ENCODE data around the gene TTC28. TPM values are rescaled to one million over a fixed set of nuclear protein-coding genes. Genes with fewer than 3 reads are reported as not detected.

TTC28 gene
- total RNA-seq, 4 donors from 2014 or later = 49.8 to 99.7 (median 79.7) TPM

DNA sequence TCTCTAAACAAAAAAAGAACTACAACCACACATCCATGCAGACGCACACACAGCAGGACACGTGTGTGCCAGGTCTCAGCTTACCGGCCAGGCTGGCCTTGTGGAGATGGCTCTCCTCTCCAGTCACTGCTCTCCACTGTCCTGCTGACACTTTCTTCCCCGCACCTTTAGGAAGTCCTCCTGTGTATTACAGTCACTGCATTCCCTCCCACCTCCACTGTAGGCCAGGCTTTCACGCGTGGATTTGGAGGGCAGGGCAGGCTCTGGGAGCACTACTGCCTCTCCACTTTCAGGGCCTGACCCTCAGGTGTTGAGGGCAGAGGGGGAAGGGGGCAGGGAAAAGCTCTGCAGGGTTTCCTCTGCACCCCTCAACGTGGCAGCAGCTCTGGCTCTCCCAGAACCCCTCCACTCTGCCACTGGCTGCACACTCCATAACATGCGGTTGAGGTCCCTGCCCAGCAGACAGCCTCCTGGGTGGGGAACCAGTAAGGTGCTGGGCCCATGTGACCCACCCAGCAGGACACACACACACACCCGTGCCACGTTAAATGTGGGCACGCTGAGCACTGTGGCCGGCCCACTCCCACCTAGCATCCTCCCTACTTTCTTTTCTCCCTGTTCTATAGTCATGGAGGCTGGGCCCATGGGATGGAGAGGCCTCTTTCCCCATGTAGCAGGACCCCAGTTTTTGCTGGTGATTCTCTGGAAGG lies 653.6 kb downstream of the TTC28 start:
- H3K36me3 ChIP-seq = no peaks in the 10 kb centered on the region
- intact Hi-C loops (cut with DNase I) = loop anchor here (10.0 kb wide), 1 partner anchor 569 kb away; no protein-coding TSS in a partner anchor
- DNase-seq = no peak

DNA sequence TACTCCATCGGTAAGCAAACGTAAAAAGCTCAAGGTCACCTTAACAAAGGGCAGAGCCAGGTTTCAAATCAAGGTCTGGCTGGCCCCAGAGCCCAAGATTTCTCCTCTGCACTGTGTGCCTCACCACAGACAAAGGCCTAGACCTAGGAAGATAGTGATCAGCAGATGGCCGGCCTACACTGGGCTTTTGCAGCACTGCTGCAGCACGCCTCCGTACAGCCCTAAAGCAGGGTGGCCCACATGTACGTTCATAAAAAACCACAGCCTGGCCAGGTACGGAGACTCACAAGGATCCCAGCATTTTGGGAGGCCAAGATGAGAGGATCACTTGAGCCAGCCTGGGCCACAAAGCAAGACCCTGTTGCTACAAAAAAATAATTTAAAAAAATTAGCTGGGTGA lies 654.3 kb downstream of the TTC28 start:
- H3K9me3 ChIP-seq = no peaks in the 10 kb centered on the region
- no peak overlapping the region for H3K27ac ChIP-seq
- 94 to 96% methylated on average over 7 of the region's 7 CpGs for WGBS, 2 donors
- no peak for DNase-seq
- no peaks in the 10 kb centered on the region for H3K27me3 ChIP-seq
- no peak overlapping the region for H3K4me3 ChIP-seq (replicated peaks in 1 of 3)
- no peaks in the 10 kb centered on the region for H3K36me3 ChIP-seq
- no peak for TF ChIP-seq POLR2A (IDR thresholded peaks at IDR 0.05)
- TF ChIP-seq, protein P1, sequence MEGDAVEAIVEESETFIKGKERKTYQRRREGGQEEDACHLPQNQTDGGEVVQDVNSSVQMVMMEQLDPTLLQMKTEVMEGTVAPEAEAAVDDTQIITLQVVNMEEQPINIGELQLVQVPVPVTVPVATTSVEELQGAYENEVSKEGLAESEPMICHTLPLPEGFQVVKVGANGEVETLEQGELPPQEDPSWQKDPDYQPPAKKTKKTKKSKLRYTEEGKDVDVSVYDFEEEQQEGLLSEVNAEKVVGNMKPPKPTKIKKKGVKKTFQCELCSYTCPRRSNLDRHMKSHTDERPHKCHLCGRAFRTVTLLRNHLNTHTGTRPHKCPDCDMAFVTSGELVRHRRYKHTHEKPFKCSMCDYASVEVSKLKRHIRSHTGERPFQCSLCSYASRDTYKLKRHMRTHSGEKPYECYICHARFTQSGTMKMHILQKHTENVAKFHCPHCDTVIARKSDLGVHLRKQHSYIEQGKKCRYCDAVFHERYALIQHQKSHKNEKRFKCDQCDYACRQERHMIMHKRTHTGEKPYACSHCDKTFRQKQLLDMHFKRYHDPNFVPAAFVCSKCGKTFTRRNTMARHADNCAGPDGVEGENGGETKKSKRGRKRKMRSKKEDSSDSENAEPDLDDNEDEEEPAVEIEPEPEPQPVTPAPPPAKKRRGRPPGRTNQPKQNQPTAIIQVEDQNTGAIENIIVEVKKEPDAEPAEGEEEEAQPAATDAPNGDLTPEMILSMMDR (IDR thresholded peaks at IDR 0.05) = no peak
- intact Hi-C loops (cut with DNase I) = loop anchor here (10.0 kb wide), 1 partner anchor 569 kb away; no protein-coding TSS in a partner anchor
- peaks cover 31 to 45% of the 10 kb centered on the region in 2 donors for H3K4me1 ChIP-seq

More for the DNA sequence above, 653.6 kb downstream of the TTC28 start:
- Histone ChIP-seq H3K9me3 (no peaks in the 10 kb centered on the region), H3K4me3 (replicated peaks in 1 of 3) (no peak overlapping the region), H3K27ac (no peak overlapping the region), H3K27me3 (no peaks in the 10 kb centered on the region), H3K4me1 (peaks cover 31 to 45% of the 10 kb centered on the region in 2 donors)
- 89 to 94% methylated on average over 12 of the region's 12 CpGs for whole genome bisulfite sequencing, 2 donors
- no peak for TF ChIP-seq POLR2A (IDR thresholded peaks at IDR 0.05)
- TF ChIP-seq, protein P1 (IDR thresholded peaks at IDR 0.05) = no peak

DNA sequence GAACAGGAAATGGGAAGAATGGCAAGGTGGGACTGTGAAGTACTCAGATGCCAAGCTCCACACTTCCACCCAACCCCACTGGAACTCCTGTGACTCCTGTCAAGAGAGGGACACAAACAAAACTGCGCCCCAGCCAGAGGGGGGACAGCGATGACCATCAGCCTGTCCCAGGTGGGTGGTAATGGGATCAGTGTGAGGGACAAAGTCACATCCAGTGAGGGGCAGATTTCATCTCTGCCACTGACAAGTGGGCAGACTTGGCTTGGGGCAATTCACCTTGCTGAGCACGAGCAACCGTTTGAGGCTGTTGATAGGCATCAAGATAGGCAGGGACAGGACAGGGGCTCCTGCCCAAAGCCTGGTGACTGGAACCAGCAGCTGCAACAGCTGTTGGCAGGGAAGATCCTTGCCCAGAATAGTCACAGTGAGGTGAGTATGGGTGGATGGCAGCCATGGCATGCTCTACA lies 655.2 kb downstream of the TTC28 start:
- Histone ChIP-seq H3K27me3 (no peaks in the 10 kb centered on the region), H3K36me3 (no peaks in the 10 kb centered on the region), H3K9me3 (no peaks in the 10 kb centered on the region), H3K4me1 (peaks cover 27 to 45% of the 10 kb centered on the region in 2 donors), H3K4me3 (replicated peaks in 1 of 3) (no peak overlapping the region), H3K27ac (no peak overlapping the region)
- WGBS, 2 donors = 82 to 96% methylated on average over 4 of the region's 4 CpGs
- intact Hi-C loops (cut with DNase I) = loop anchor here (10.0 kb wide), 1 partner anchor 570 kb away; no protein-coding TSS in a partner anchor
- DNase-seq = no peak
- no peak for TF ChIP-seq POLR2A (IDR thresholded peaks at IDR 0.05)
- TF ChIP-seq, protein P1 (IDR thresholded peaks at IDR 0.05) = no peak

DNA sequence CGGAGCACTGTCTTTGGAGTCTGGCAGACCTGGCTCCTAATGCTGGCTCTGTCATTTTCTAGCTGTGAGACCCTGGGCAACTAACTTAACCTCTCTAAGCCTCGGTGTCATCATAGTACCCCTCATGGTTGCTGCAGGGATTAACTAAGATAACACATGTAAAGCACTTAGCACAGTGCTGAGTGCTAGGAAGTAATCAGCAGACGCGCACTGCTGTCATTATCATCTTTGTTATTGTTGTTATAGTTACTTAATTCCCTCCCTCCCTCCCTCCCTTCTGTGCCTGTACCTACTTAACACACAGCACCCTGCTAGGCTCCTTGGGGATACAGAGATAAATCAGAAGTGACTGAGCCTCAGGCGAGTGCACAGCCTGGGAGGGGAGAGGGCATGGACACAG lies 655.9 kb downstream of the TTC28 start:
- 93 to 96% methylated on average over 5 of the region's 5 CpGs for WGBS, 2 donors
- intact Hi-C loops (cut with DNase I) = loop anchor here (10.0 kb wide), 1 partner anchor 571 kb away; no protein-coding TSS in a partner anchor
- DNase-seq = no peak
- Histone ChIP-seq H3K27me3 (no peaks in the 10 kb centered on the region), H3K27ac (no peak overlapping the region), H3K9me3 (no peaks in the 10 kb centered on the region), H3K4me1 (peaks cover 20 to 45% of the 10 kb centered on the region in 2 donors), H3K36me3 (no peaks in the 10 kb centered on the region), H3K4me3 (replicated peaks in 1 of 3) (no peak overlapping the region)
- TF ChIP-seq, protein P1 (IDR thresholded peaks at IDR 0.05) = no peak
- no peak for TF ChIP-seq POLR2A (IDR thresholded peaks at IDR 0.05)

DNA sequence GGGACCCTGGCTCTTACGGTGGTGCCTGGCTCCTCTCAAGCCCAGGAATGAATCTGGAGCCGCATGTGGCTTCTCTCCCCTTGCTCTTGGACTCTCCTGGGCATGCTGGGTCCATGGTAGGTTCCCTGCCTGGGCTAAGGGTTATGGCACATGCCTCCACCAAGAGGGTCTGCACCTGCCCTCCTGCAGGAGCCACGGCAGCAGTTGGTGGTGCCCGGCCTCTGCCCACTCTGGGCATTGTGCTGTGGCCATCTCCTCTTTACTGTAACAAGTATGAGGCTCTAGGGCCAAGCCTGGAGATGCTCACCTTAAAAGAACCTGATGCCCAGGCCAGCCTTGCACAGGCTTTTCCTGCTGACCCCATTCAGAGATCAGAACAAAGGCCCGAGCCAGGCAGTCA lies 656.6 kb downstream of the TTC28 start:
- peaks cover 12 to 41% of the 10 kb centered on the region in 2 donors for H3K4me1 ChIP-seq
- 90 to 96% methylated on average over 2 to 3 of the region's 5 CpGs for WGBS, 2 donors
- no peaks in the 10 kb centered on the region for H3K9me3 ChIP-seq
- no peak overlapping the region for H3K4me3 ChIP-seq (replicated peaks in 1 of 3)
- TF ChIP-seq, protein P1 (IDR thresholded peaks at IDR 0.05) = no peak
- TF ChIP-seq POLR2A (IDR thresholded peaks at IDR 0.05) = no peak
- no peaks in the 10 kb centered on the region for H3K27me3 ChIP-seq
- intact Hi-C loops (cut with DNase I) = loop anchor here (10.0 kb wide), 1 partner anchor 572 kb away; no protein-coding TSS in a partner anchor
- DNase-seq = no peak
- H3K36me3 ChIP-seq = no peaks in the 10 kb centered on the region
- H3K27ac ChIP-seq = no peak overlapping the region

Measured in thyroid gland (tissue), 4 donors.